GM12891 (cell line): ENCODE results near the gene JADE3.

Experiments
- POLR2A ChIP-seq: IDR thresholded peaks from 2 replicates; pipeline ENCODE4 v1.6.1; 2011; ENCODE audit warnings: low read depth, low read length, control low read depth
- POLR2AphosphoS5 ChIP-seq: IDR thresholded peaks from 2 replicates; pipeline ENCODE4 v1.6.1; 2011; ENCODE audit warnings: low read depth, low read length, control low read depth

- TF ChIP-seq POLR2AphosphoS5 (no peak), POLR2A (no peak)
These were observed 8.6 kb upstream of the JADE3 start for GRCh38 chrX:46903458-46904242.
